Measurements from ENCODE around the gene CAND2.

The CAND2 gene

GRCh38 chr3:12807601-12808359 is 11.3 kb downstream of the CAND2 start:
- DNase-seq = no peak

- no peak for DNase-seq
Observed at GRCh38 chr3:12808587-12808986, 12.1 kb downstream of the CAND2 start.

DNA sequence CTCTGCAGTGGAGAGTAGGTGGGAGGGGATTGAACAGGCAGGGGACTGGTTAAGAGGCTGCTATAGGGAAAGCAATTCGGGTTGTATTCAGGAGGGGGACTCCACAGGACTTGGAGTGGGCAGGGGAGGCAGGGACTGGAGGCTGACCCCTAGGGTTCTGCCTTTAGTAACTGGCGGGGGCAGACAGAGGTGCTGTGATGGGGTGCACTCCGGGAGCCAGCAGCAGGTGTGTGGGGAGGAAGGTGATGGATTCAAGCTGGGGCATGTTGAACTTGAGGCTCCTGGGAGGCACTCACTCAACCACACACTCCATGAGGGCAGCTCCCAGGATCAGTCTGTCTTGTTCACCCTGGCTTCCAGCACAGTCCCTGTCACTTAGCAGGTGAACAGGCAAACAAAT is 12.5 kb downstream of the CAND2 start:
- DNase-seq = no peak

- no peak for DNase-seq
Observed at GRCh38 chr3:12809435-12809834, 13.0 kb downstream of the CAND2 start.

GRCh38 chr3:12810013-12810780 is 13.7 kb downstream of the CAND2 start:
- DNase-seq = peak; percentile 92 to 96 (median 94)

DNA sequence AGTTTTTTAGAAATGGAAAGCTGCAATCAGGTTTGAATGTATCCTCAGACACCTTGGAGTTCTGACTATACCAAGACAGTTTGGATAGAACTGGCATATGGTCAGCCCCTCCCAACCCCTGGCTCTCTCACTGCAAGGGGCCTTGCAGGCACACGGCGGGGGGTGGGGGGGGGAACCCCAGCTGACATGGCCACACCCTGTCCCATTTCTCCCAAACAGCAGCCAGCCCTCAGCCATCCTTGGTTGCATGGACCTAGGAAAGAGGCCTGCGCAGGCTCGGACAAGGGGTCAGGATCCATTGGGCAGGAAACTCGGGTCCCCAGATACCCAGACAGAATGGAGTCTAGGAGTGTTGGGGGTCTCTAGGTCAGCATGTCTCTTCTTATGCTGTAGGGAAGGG is 14.5 kb downstream of the CAND2 start:
- no peak for DNase-seq

DNA sequence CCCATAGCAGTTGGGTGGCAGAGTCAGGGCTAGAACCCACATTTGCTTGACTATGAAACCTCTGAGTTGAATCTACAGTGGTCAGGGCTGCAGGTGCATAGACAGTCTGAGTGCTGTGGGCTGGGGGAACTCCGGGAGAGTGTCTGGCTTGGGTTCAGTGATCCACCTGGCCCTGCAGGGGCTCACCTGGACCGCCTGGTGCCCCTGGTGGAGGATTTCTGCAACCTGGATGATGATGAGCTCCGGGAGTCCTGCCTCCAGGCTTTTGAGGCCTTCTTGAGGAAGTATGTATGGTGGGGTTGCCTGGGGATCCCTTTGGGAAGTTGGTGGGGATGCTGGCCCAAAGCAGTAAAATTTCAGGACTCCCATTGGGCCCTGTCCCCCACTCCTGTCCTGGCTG is 16.3 kb downstream of the CAND2 start:
- no peak for DNase-seq

- no peak for DNase-seq
Observed at GRCh38 chr3:12813967-12814366, 17.5 kb downstream of the CAND2 start.

DNA sequence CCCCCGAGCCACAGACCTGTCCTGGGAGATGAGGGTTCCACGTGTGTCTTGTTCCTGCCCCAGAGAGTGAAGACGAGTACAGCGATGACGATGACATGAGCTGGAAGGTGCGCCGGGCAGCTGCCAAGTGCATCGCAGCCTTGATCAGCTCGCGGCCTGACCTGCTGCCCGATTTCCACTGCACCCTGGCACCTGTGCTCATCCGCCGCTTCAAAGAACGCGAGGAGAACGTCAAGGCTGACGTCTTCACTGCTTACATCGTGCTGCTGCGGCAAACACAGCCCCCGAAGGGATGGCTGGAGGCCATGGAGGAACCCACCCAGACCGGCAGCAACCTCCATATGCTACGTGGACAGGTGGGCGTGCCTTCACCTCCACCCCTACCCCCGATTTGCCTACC is 18.6 kb downstream of the CAND2 start:
- DNase-seq = no peak

GRCh38 chr3:12815719-12816118 is 19.2 kb downstream of the CAND2 start:
- DNase-seq = no peak

- DNase-seq = no peak
Observed at GRCh38 chr3:12816521-12817342, 20.3 kb downstream of the CAND2 start.

GRCh38 chr3:12817343-12817710 is 20.8 kb downstream of the CAND2 start:
- no peak for DNase-seq

- DNase-seq = no peak
Observed at GRCh38 chr3:12818273-12818672, 21.8 kb downstream of the CAND2 start.

GRCh38 chr3:12818773-12819172 is 22.3 kb downstream of the CAND2 start:
- no peak for DNase-seq

DNA sequence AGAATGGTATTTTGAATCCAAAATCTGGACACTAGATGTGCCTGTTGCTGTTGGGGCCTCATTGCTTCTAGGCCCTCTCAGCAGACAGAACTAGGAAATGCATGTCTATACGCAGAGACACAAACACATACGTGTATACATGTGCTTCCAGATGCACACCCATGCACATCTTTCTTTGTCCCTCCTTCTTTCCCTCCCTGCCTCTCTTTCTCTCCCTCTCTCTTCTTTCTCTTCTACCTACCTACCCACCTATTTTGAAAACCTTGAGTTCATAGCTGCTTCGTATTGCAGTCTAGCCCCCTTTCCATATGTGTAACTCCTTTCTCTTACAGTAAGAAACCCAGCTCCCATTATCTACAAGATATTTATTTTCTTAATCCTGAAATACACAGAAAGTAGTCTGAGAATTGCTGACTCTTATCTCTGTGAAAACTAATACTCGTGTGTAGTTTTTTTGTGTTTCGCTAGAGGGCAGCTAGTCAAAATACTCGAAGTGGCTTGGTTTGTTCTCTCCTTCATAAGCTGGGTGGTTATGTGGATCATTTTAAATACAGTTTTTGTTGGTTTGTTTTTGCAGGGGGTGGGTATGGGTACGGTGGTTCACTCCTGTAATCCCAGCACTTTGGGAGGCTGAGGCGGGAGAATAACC is 26.4 kb downstream of the CAND2 start:
- peak; percentile 22 to 52 (median 37) for DNase-seq

GRCh38 chr3:12824299-12824698 is 27.8 kb downstream of the CAND2 start:
- DNase-seq = no peak

- no peak for DNase-seq
Observed at GRCh38 chr3:12825156-12825555, 28.7 kb downstream of the CAND2 start.

DNA sequence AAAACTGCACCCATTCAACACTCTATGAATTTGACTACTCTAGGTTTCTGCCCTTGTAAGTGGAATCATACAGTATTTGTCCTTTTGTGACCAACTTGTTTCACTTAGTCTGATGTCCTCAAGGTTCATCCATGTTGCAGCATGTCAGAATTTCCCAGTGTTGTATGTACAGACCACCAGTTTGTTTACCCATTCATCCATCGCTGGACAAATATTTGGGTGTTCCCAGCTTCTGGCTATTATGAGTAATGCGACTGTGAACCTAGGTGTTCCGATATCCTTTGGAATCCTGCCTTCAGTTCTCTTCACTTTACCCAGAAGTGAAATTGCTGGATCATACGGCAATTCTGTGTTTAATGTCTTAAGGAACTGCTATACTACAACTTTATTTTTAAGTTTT is 32.3 kb downstream of the CAND2 start:
- no peak for DNase-seq

GRCh38 chr3:12829404-12829803 is 32.9 kb downstream of the CAND2 start:
- DNase-seq = no peak

- DNase-seq = no peak
Observed at GRCh38 chr3:12829886-12830784, 33.7 kb downstream of the CAND2 start.

DNA sequence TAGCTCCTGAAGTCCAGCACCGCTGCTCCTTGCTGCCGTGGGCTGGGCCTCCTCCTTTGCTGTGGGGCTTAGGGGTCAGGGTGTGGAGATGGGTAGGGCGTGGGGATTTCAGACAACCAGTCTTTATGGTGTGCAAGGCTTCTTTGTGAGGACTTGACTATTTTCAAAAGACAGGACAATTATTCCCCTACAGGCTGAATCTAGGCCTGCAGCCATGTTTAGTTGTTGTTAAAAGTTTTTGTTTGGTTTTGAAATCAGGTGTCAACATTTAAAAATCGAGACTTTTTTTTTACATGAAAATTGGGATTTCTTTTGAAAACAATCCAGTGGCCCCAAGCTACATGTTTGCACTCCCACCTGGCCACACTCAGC is 34.3 kb downstream of the CAND2 start:
- DNase-seq = no peak

DNA sequence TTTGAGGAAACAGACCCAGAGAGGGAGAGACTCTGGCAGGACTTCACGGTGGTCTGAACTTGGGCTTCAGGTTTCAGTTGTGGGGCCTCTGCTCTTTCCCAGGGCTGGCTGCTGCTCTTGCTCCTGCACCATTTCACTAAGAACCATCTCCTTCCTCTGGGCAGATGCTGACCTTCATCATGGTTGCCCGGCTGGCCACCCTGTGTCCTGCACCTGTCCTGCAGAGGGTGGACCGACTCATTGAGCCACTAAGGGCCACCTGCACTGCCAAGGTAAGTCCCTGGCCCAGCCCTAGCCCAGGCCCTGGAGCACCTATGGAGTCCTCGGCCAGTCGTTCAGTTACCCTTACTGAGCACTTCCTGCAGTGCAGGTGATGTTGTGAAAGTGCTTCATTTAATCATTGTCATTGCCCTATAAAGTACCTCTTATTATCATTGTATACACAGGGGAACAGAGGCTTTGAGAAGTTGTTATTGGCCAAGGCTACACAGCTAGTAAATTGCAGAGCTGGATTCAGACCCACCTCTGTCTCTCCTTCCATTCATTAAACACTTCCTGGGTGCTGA is 34.9 kb downstream of the CAND2 start:
- no peak for DNase-seq
